ENCODE results near the gene LMNB1.
A peak's percentile ranks its signal among the peaks of the same experiment; 100 is the strongest.
"Not testable (repeated sequence)": the region's sequence is repeated elsewhere in the genome, so short reads cannot be mapped to it uniquely, and the experiment has no call there.

Gene LMNB1

DNA sequence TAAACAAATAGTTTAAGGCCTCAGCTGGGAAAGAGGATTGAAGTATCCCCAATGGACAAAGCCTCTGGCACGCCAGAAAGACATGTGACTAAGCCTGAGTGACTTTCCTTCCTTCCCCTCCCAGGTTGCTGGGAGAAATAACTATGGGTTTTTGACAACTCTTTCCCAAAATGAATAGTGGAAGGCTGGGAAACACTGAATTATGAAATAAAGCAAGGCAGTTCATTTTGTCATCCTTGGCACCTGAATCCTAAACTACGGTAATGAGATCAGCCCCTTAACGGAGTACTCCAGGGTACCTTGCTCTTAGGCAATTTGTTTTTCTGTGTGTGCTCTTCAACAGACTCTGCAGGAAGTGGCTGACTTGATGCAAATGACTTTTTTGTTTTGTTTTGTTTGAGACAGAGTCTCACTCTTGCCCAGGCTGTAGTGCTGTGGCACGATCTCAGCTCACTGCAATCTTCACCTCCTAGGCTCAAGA is 75.2 kb downstream of the LMNB1 start:
- Histone ChIP-seq H3K36me3 (ENCODE audit: control insufficient read depth in 2 of 2, insufficient read depth in 1 of 2, low read length in 2 of 2) (no peaks in the 10 kb centered on the region), H3K4me1 (ENCODE audit: control insufficient read depth, insufficient read depth, low read length) (peaks cover under 1% of the 10 kb centered on the region; the same call in 1 of the 2 replicates), H3K9me3 (ENCODE audit: control insufficient read depth, insufficient read depth, low read depth, low read length) (no peaks in the 10 kb centered on the region), H3K27ac (ENCODE audit: extremely low read depth, low read depth, low read length) (no peak overlapping the region), H3K4me3 (ENCODE audit: low read depth, low read length) (no peak overlapping the region)
- ChIA-PET CTCF (no interaction called here), POLR2A (interaction anchor here (0.6 kb wide), 1 partner anchor 67 kb away, joined by 4 read pairs; no protein-coding TSS in a partner anchor)
- TF ChIP-seq, protein P1, sequence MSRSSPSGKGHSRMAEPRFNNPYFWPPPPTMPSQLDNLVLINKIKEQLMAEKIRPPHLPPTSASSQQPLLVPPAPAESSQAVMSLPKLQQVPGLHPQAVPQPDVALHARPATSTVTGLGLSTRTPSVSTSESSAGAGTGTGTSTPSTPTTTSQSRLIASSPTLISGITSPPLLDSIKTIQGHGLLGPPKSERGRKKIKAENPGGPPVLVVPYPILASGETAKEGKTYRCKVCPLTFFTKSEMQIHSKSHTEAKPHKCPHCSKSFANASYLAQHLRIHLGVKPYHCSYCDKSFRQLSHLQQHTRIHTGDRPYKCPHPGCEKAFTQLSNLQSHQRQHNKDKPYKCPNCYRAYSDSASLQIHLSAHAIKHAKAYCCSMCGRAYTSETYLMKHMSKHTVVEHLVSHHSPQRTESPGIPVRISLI (tag by site-specific recombination; IDR thresholded peaks at IDR 0.05): no peak
- TF ChIP-seq, protein P2, sequence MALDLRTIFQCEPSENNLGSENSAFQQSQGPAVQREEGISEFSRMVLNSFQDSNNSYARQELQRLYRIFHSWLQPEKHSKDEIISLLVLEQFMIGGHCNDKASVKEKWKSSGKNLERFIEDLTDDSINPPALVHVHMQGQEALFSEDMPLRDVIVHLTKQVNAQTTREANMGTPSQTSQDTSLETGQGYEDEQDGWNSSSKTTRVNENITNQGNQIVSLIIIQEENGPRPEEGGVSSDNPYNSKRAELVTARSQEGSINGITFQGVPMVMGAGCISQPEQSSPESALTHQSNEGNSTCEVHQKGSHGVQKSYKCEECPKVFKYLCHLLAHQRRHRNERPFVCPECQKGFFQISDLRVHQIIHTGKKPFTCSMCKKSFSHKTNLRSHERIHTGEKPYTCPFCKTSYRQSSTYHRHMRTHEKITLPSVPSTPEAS (tag by site-specific recombination; IDR thresholded peaks at IDR 0.05): peak; percentile 22; the same call in 1 of the 2 replicates
- TF ChIP-seq ZNF169 (tag by site-specific recombination; IDR thresholded peaks at IDR 0.05) (no peak), ZXDB (tag by site-specific recombination; IDR thresholded peaks at IDR 0.05) (no peak)

DNA sequence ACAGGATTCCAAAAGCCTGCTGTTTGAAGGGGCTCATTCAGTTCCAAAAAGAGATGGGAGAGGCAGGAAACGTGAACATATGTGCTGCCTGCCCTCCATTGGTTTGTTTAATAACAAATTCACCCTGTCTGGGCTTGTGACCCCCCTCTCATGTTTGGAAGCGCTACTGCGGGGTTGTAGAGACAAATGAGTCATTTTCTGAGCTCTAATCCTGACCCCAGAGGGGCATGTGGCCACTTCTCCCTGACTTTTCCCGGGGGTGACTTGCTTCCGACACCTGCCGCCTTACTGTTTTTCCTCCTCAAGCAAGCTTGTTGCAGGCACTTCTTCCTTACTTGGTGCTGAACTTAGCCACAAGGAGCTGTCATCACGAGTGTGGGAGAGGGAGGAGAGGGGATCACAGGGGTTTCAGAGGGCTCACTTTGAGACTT is 75.9 kb downstream of the LMNB1 start:
- POLR2A ChIA-PET: no interaction called here

DNA sequence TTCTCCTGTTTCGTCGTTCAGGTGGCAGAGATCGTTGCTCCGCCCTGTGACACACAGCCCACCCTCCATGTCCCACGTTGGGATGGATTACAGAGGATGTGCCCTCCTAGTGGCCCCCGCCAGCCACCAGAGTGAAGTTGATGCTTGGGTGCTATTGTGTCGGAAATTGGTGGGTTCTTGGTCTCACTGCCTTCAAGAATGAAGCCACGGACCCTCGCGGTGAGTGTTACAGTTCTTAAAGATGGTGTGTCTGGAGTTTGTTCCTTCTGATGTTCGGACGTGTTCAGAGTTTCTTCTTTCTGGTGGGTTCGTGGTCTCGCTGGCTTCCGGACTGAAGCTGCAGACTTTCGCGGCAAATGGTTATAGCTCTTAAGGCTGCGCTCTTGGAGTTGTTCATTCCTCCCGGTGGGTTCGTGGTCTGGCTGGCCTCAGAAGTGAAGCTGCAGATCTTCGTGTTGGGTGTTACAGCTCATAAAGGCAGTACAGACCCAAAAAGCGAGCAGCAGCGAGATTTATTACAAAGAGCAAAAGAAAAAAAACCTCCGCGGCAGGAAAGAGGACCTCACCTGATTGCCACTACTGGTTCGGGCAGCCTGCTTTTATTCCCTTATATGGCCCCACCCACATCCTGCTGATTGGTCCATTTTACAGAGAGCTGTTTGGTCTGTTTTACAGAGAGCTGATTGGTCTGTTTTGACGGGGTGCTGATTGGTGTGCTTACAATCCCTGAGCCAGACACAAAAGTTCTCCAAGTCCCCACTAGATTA is 76.8 kb downstream of the LMNB1 start:
- POLR2A ChIA-PET; H3K4me1 ChIP-seq (ENCODE audit: control insufficient read depth, insufficient read depth, low read length); CTCF ChIA-PET: not testable (repeated sequence)

More for the DNA sequence above, 75.9 kb downstream of the LMNB1 start:
- H3K27ac ChIP-seq (ENCODE audit: extremely low read depth, low read depth, low read length): no peak overlapping the region
- H3K36me3 ChIP-seq (ENCODE audit: control insufficient read depth in 2 of 2, insufficient read depth in 1 of 2, low read length in 2 of 2): no peaks in the 10 kb centered on the region
- H3K4me1 ChIP-seq (ENCODE audit: control insufficient read depth, insufficient read depth, low read length): no peaks in the 10 kb centered on the region
- H3K4me3 ChIP-seq (ENCODE audit: low read depth, low read length): no peak overlapping the region
- TF ChIP-seq, protein P3, sequence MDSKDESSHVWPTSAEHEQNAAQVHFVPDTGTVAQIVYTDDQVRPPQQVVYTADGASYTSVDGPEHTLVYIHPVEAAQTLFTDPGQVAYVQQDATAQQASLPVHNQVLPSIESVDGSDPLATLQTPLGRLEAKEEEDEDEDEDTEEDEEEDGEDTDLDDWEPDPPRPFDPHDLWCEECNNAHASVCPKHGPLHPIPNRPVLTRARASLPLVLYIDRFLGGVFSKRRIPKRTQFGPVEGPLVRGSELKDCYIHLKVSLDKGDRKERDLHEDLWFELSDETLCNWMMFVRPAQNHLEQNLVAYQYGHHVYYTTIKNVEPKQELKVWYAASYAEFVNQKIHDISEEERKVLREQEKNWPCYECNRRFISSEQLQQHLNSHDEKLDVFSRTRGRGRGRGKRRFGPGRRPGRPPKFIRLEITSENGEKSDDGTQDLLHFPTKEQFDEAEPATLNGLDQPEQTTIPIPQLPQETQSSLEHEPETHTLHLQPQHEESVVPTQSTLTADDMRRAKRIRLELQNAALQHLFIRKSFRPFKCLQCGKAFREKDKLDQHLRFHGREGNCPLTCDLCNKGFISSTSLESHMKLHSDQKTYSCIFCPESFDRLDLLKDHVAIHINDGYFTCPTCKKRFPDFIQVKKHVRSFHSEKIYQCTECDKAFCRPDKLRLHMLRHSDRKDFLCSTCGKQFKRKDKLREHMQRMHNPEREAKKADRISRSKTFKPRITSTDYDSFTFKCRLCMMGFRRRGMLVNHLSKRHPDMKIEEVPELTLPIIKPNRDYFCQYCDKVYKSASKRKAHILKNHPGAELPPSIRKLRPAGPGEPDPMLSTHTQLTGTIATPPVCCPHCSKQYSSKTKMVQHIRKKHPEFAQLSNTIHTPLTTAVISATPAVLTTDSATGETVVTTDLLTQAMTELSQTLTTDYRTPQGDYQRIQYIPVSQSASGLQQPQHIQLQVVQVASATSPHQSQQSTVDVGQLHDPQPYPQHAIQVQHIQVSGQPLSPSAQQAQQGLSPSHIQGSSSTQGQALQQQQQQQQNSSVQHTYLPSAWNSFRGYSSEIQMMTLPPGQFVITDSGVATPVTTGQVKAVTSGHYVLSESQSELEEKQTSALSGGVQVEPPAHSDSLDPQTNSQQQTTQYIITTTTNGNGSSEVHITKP (tag by site-specific recombination; IDR thresholded peaks at IDR 0.05): no peak
- TF ChIP-seq ZNF19 (tag by site-specific recombination; IDR thresholded peaks at IDR 0.05; ENCODE audit: low read depth): no peak
- no peak for TF ChIP-seq BCL11B (tag by site-specific recombination; IDR thresholded peaks at IDR 0.05; ENCODE audit: low read depth)
- TF ChIP-seq KLF16 (tag by site-specific recombination; IDR thresholded peaks at IDR 0.05): no peak
- no peaks in the 10 kb centered on the region for H3K9me3 ChIP-seq (ENCODE audit: control insufficient read depth, insufficient read depth, low read depth, low read length)
- CTCF ChIA-PET: interaction anchor here (0.6 to 0.7 kb wide), 2 partner anchors 336 to 374 kb away, joined by 3 read pairs; no protein-coding TSS in a partner anchor

DNA sequence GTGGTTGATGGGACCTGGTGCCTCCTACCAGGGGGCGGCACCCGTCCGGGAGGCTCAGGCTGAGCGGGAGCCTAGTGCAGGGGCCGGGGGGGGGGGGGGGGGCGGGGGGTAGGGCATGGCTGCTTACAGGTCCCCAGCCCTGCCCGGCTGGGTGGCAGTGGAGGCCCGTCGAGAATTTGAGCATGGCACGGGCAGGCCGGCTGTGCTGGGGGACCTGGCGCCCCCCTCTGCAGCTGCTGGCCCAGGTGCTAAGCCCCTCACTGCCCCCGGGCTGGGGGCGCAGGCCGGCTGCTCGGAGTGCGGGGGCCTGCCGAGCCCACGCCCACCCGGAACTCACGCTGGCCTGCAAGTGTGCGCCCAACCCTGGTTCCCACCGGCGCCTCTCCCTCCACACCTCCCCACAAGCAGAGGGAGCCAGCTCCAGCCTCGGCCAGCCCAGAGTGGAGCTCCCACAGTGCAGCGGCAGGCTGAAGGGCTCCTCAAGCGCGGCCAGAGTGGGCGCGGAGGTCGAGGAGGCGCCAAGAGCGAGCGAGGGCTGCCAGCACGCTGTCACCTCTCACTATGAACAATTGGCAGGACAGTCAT is 77.7 kb downstream of the LMNB1 start:
- ChIA-PET CTCF (no interaction called here), POLR2A (no interaction called here)
- Histone ChIP-seq H3K9me3 (ENCODE audit: control insufficient read depth, insufficient read depth, low read depth, low read length) (no peaks in the 10 kb centered on the region), H3K27ac (ENCODE audit: extremely low read depth, low read depth, low read length) (no peak overlapping the region), H3K36me3 (ENCODE audit: control insufficient read depth in 2 of 2, insufficient read depth in 1 of 2, low read length in 2 of 2) (no peaks in the 10 kb centered on the region), H3K4me3 (ENCODE audit: low read depth, low read length) (no peak overlapping the region), H3K4me1 (ENCODE audit: control insufficient read depth, insufficient read depth, low read length) (no peaks in the 10 kb centered on the region)
- TF ChIP-seq, protein P4, sequence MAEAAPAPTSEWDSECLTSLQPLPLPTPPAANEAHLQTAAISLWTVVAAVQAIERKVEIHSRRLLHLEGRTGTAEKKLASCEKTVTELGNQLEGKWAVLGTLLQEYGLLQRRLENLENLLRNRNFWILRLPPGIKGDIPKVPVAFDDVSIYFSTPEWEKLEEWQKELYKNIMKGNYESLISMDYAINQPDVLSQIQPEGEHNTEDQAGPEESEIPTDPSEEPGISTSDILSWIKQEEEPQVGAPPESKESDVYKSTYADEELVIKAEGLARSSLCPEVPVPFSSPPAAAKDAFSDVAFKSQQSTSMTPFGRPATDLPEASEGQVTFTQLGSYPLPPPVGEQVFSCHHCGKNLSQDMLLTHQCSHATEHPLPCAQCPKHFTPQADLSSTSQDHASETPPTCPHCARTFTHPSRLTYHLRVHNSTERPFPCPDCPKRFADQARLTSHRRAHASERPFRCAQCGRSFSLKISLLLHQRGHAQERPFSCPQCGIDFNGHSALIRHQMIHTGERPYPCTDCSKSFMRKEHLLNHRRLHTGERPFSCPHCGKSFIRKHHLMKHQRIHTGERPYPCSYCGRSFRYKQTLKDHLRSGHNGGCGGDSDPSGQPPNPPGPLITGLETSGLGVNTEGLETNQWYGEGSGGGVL (tag by site-specific recombination; IDR thresholded peaks at IDR 0.05): no peak
- TF ChIP-seq SP2 (tag by site-specific recombination; IDR thresholded peaks at IDR 0.05): no peak
- TF ChIP-seq, protein P5, sequence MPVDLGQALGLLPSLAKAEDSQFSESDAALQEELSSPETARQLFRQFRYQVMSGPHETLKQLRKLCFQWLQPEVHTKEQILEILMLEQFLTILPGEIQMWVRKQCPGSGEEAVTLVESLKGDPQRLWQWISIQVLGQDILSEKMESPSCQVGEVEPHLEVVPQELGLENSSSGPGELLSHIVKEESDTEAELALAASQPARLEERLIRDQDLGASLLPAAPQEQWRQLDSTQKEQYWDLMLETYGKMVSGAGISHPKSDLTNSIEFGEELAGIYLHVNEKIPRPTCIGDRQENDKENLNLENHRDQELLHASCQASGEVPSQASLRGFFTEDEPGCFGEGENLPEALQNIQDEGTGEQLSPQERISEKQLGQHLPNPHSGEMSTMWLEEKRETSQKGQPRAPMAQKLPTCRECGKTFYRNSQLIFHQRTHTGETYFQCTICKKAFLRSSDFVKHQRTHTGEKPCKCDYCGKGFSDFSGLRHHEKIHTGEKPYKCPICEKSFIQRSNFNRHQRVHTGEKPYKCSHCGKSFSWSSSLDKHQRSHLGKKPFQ (tag by site-specific recombination; IDR thresholded peaks at IDR 0.05): no peak
- TF ChIP-seq ZSCAN16 (tag by site-specific recombination; IDR thresholded peaks at IDR 0.05): no peak
- TF ChIP-seq, protein P6, sequence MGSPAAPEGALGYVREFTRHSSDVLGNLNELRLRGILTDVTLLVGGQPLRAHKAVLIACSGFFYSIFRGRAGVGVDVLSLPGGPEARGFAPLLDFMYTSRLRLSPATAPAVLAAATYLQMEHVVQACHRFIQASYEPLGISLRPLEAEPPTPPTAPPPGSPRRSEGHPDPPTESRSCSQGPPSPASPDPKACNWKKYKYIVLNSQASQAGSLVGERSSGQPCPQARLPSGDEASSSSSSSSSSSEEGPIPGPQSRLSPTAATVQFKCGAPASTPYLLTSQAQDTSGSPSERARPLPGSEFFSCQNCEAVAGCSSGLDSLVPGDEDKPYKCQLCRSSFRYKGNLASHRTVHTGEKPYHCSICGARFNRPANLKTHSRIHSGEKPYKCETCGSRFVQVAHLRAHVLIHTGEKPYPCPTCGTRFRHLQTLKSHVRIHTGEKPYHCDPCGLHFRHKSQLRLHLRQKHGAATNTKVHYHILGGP (tag by site-specific recombination; IDR thresholded peaks at IDR 0.05): no peak

More for the DNA sequence above, 76.8 kb downstream of the LMNB1 start:
- not testable (repeated sequence) for H3K36me3 ChIP-seq (ENCODE audit: control insufficient read depth in 2 of 2, insufficient read depth in 1 of 2, low read length in 2 of 2); H3K4me3 ChIP-seq (ENCODE audit: low read depth, low read length); H3K9me3 ChIP-seq (ENCODE audit: control insufficient read depth, insufficient read depth, low read depth, low read length); H3K27ac ChIP-seq (ENCODE audit: extremely low read depth, low read depth, low read length)
